ENCODE measurements around the gene CDKN2AIPNL. TPM values are rescaled to one million over a fixed set of nuclear protein-coding genes. Genes with fewer than 3 reads are reported as not detected.

Gene CDKN2AIPNL
- total and polyA plus RNA-seq, 2 of the 8 experiments (the other 6 are each of a cell fraction or from before 2014, with no cell fraction given): 40.0 to 56.3 TPM

DNA sequence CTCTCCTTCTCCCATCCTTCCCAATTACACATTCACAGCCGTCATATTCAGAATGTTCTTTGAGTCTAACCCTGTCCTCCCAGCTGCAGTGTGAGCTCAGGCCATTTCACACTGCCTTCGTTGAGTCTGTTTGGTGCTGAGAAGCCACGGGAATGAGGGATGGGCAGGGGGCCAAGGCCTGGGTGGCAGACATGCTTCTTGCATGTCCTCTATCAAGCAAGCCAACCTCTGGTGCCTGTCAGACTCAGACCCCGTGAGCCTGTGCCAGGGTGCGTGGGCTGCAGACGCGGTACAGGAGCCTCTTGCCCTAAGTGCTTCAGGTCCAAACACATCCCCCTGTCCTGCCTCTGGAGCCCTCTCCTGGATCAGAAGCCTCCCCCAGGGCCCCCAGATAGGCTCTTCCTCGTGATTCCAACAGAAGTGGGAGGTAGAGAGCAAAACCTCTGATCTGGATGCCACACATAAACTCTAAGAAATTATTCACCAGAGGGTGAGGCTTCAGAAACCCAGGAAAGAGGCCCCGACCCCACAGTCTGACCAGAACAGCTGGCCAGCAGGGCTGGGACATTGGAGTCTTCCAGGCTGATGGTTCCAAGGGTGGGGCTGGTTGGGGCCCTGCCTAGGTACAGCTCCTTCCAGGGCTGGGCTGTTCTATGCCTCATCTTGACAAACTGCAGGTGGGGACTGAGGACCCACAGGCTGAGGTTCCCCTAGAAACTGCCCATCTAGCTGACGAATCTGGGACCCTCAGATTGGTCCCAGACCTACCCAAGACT, 46.7 kb upstream of the CDKN2AIPNL start:
- POLR2A ChIA-PET (ENCODE audit: partially characterized antibody): interaction anchor here (0.6 to 1.7 kb wide), 9 partner anchors 8 to 63 kb away, joined by 3 to 7 read pairs (median 4); no protein-coding TSS in a partner anchor

More for the DNA sequence above, 46.7 kb upstream of the CDKN2AIPNL start:
- no peak overlapping the region for H2BK5ac ChIP-seq (ENCODE audit: low read depth, low read length)
- H4K91ac ChIP-seq (replicated peaks; ENCODE audit: insufficient read length, low read length): no peak overlapping the region
- no peak overlapping the region for H3K4me2 ChIP-seq (ENCODE audit: insufficient read depth in 1 of 2, low read depth in 2 of 2, low read length in 2 of 2)
- no peaks in the 10 kb centered on the region for H4K20me1 ChIP-seq (replicated peaks in 1 of 2; ENCODE audit: control insufficient read depth in 1 of 2, insufficient read depth in 2 of 2, low read length in 2 of 2)
- H3K56ac ChIP-seq (replicated peaks; ENCODE audit: insufficient read length, low read depth, low read length): no peak overlapping the region
- no peak for TF ChIP-seq HDAC2 (IDR thresholded peaks at IDR 0.05; ENCODE audit: borderline replicate concordance in 1 of 2, low read depth in 2 of 2, low read length in 2 of 2)
- TF ChIP-seq POU5F1 (IDR thresholded peaks at IDR 0.05; ENCODE audit: low read depth, low read length): no peak
- no peak overlapping the region for H2BK20ac ChIP-seq (ENCODE audit: low read length)
- no peaks in the 10 kb centered on the region for H3K79me1 ChIP-seq (ENCODE audit: low read depth, low read length)
- H4K5ac ChIP-seq (ENCODE audit: insufficient read length, low read depth, low read length): no peak overlapping the region
- 0 out of 2 replicates have a peak overlapping the region, but pooled peaks have one; percentile 4 for H2AK5ac ChIP-seq (ENCODE audit: low read depth, low read length)
- no peak overlapping the region for H2BK12ac ChIP-seq (ENCODE audit: low read depth, low read length)
- H3K27ac ChIP-seq (ENCODE audit: low read depth, low read length): no peak overlapping the region
- CTCF ChIA-PET (ENCODE audit: partially characterized antibody): interaction anchor here (0.7 to 3.9 kb wide), 6 partner anchors 8 to 75 kb away, joined by 3 to 19 read pairs (median 6); partner anchors contain the start of gene CDKN2AIPNL
- peaks cover 0 to 4% (median 0%) of the 10 kb centered on the region in 4 experiments; a peak in 1 of 7 replicates for H3K4me1 ChIP-seq (replicated peaks in 1 of 4; ENCODE audit: control insufficient read depth in 3 of 4, insufficient read depth in 4 of 4, low read length in 3 of 4)
- H3K4me3 ChIP-seq (ENCODE audit: extremely low read depth in 1 of 4, insufficient read depth in 2 of 4, low read depth in 3 of 4, low read length in 4 of 4): no peak overlapping the region
- H3K4ac ChIP-seq (replicated peaks; ENCODE audit: insufficient read length, low read depth, low read length): no peak overlapping the region
- FAIRE-seq (no peak), DNase-seq (ENCODE audit: low read depth in 1 of 2, low spot score in 2 of 2) (no peak)
- no peaks in the 10 kb centered on the region for H3K27me3 ChIP-seq (replicated peaks in 1 of 4; ENCODE audit: control insufficient read depth in 3 of 4, extremely low read depth in 1 of 4, insufficient read depth in 3 of 4, low read length in 3 of 4)
- no peak overlapping the region for H3K14ac ChIP-seq (ENCODE audit: insufficient read length)
- no peaks in the 10 kb centered on the region for H3K79me2 ChIP-seq (ENCODE audit: control insufficient read depth in 1 of 2, insufficient read depth in 2 of 2, low read length in 2 of 2)
- H2BK120ac ChIP-seq (replicated peaks; ENCODE audit: low read depth, low read length): no peak overlapping the region
- no peaks in the 10 kb centered on the region for H3K9me3 ChIP-seq (ENCODE audit: insufficient read depth in 2 of 2, low read depth in 1 of 2, low read length in 1 of 2)
- WGBS, 2 experiments (ENCODE audit: extremely low coverage in 1 of 2, insufficient coverage in 1 of 2, insufficient read length in 1 of 2, insufficient replicate concordance in 2 of 2, low coverage in 1 of 2, low lambda C conversion rate in 2 of 2, missing lambda C conversion rate in 1 of 2): 93% methylated on average over 9 of the region's 10 CpGs; no CpG with 5 or more reads in 1 of the 2 experiments
- H4K8ac ChIP-seq (ENCODE audit: extremely low read depth, insufficient read depth, low read length): no peak overlapping the region
- H3K36me3 ChIP-seq (ENCODE audit: control insufficient read depth in 2 of 4, insufficient read depth in 4 of 4, low read length in 3 of 4): no peaks in the 10 kb centered on the region
- H2AFZ ChIP-seq (ENCODE audit: low read length): no peak overlapping the region
- H3K23ac ChIP-seq (ENCODE audit: insufficient read length): no peak overlapping the region
- H3K9ac ChIP-seq (replicated peaks in 1 of 4; ENCODE audit: extremely low read depth in 1 of 4, low read depth in 3 of 4, low read length in 3 of 4): no peak overlapping the region
- no peaks in the 10 kb centered on the region for H3K23me2 ChIP-seq (ENCODE audit: low read depth, low read length)
- H3K18ac ChIP-seq (ENCODE audit: extremely low read depth, low read length): no peak overlapping the region
- no peak overlapping the region for H2BK15ac ChIP-seq (ENCODE audit: low read length)
